Caki2 (cell line): Measurements from ENCODE around the gene FGF10. TPM values are rescaled to one million over a fixed set of nuclear protein-coding genes. Genes with fewer than 3 reads are reported as not detected.

Experiments
- DNase-seq: peaks from one replicate; pipeline ENCODE4 v3.0.0-alpha.2; 2015; ENCODE audit warnings: low read depth
- in situ Hi-C: cut with HindIII; loops from 2 replicates; pipeline ENCODE4 v1.10.0; 2016; ENCODE audit warnings: low sequenced_read_pairs, low pct_unique_long_range_greater_than_20kb, mixed read lengths
- total RNA-seq: library from RNA; depleted of rRNA; stranded (reverse); fragments of >200 nt; shearing (Covaris generic); gene quantifications from 2 replicates; pipeline ENCODE4 v1.2.3, GENCODE V29; 2014; ENCODE audit warnings: low replicate concordance; rRNA removed

FGF10 gene
- total RNA-seq: not detected in 2 replicates

- in situ Hi-C loops: no loop called here
- no peak for DNase-seq
Observed at GRCh38 chr5:44389090-44389822, at the start of gene FGF10. FGF10 (minus strand) TSS chr5:44389420; CDS start chr5:44388682, 738 bp downstream.

- in situ Hi-C loops: no loop called here
Observed at GRCh38 chr5:44426944-44427343, 37.7 kb upstream of the FGF10 start.

DNA sequence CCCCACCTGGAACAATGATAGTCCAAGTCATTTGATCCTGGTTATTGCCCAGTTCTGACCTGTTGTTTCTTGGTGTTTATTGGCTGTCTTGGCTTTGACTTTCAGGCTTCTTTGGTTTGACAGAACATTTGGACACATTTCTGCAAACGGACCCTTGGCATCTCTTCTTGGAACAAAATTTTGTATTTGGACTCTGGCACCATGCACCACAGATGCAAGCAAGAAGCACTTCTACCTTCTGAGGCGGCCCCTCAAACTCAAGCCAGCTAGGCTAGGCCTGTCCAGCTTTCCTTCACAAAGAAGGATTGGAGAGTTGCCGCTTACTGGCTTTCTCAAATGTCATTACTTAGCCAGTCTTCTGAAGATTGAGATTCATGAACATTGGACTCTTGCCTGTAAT lies 23.1 kb upstream of the FGF10 start:
- in situ Hi-C loops: no loop called here

More at GRCh38 chr5:44426944-44427343, 37.7 kb upstream of the FGF10 start:
- DNase-seq: no peak

DNA sequence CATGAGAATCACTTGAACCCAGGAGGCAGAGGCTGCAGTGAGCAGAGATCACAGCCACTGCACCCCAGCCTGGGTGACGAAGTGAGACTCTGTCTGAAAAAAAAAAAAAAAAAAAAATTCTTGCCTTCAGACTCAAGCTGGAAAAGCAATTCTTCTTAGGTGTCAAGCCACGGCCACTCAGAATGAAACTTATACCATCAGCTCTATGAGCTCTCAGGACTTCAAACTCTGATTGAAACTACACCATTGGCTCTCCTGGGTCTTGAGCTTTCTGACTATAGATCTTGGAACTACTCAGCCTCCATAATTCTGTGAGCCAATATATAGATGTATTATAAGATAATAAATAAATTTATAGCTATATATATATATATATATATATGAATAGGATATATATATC lies 12.9 kb upstream of the FGF10 start:
- in situ Hi-C loops: no loop called here
- no peak for DNase-seq

More for the DNA sequence above, 23.1 kb upstream of the FGF10 start:
- DNase-seq: no peak

GRCh38 chr5:44401611-44402010 lies 12.4 kb upstream of the FGF10 start:
- in situ Hi-C loops: no loop called here
- no peak for DNase-seq

GRCh38 chr5:44398382-44398781 lies 9.2 kb upstream of the FGF10 start:
- in situ Hi-C loops: no loop called here
- DNase-seq: no peak

DNA sequence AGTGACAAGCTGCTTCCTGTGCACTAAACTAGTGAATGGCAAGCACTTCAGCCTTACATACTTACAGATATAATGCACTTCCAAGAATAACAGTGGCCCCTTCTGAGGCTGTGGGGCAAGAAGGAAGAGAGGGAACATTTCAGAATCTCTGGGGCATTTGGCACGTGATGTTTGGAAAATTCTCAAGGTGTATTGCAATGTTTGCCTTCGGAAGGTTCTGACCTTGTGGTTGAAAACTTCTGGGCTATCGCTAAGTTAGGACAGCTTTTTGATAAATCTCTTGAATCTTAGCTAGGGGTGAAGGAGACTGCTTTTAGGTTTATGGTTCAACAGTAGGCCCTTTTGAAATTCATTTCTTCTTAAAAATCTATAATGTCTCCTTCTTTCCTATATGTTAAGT lies 7.1 kb upstream of the FGF10 start:
- DNase-seq: no peak
- in situ Hi-C loops: no loop called here

- DNase-seq: no peak
- in situ Hi-C loops: no loop called here
Observed at GRCh38 chr5:44390351-44390750, 1.1 kb upstream of the FGF10 start.

- in situ Hi-C loops: no loop called here
Observed at GRCh38 chr5:44389823-44390143, 563 bp upstream of the FGF10 start.

GRCh38 chr5:44388321-44389089 lies 715 bp downstream of the FGF10 start:
- in situ Hi-C loops: no loop called here
- no peak for DNase-seq

More at GRCh38 chr5:44389823-44390143, 563 bp upstream of the FGF10 start:
- DNase-seq: no peak

DNA sequence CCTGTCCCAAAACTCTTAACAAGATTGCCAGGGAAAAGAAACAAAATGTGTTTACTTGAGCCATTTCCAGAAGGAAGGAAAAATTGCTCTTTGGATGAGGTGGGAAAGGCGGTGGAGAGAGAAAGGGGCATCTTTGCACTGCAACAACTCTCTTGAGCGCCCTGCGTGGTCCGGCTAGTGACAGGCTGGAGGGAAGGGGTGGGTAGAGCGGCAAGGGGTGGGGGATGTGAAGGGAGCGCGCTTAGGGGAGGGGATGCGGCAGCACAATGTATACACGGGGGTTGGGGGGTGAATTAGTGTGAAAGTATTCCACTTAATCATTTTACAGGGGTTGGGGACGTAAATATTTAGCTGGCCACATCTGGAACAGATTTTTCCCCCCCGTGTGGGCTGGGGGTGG lies 1.3 kb downstream of the FGF10 start:
- DNase-seq: no peak
- in situ Hi-C loops: no loop called here

DNA sequence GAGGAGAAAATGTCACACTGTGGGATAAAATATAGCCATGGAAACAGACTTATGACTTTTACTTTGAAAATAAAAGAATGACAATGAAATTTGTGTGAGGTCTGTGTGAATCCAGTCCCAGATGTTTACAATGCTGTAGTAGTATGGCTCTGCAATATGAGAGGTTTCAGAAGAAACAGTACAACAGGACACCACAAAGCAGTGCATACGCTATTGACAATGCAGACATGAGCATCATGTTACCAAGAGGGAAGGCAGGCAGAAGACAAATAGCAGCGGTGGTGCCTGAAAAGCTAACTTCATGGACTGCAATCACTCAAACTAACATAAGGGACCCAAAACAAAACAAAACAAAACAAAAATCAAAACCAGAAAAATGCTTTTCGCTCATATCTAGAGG lies 1.8 kb downstream of the FGF10 start:
- no peak for DNase-seq
- in situ Hi-C loops: no loop called here

- in situ Hi-C loops: no loop called here
- DNase-seq: no peak
Observed at GRCh38 chr5:44385291-44385900, 3.8 kb downstream of the FGF10 start.

DNA sequence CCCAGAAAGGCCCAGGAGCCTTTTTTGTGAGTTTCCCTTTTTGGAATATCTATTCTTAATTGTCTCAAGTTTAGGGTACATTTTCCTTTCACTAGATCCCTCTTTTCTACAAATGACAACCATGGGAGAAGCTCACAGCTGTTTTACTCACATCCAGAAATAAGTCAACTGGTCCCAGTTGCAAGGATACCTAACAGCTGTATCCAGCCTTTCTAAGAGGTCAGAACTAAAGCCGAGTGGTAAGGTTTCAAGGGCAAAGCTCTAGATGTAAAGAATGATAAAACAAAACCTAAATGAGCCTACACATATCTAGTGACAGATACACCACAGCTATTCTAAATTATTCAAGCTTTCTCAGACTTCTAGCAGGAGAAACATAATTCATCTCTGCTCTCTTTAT lies 4.4 kb downstream of the FGF10 start:
- DNase-seq: no peak

DNA sequence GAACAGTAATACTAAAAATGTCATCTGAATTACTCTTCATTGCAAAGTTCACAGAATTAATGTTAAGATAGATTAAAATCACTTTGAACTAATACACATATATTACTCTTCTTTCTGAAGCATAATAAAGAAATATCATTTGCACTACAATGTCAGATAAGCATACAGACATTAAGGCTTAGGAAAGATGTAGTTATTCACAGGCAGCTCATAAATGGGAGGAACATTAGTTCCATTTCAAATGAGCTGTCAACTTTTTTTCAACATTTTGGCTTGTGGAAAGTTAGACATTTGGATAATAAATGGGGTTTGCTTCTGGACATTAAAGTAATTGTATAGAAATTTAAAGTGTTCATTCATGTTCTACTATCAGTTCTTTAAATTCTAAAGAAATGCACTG lies 6.3 kb downstream of the FGF10 start:
- DNase-seq: no peak
- in situ Hi-C loops: no loop called here

More for the DNA sequence above, 4.4 kb downstream of the FGF10 start:
- in situ Hi-C loops: no loop called here

GRCh38 chr5:44377057-44377456 lies 12.2 kb downstream of the FGF10 start:
- DNase-seq: no peak
- in situ Hi-C loops: no loop called here

DNA sequence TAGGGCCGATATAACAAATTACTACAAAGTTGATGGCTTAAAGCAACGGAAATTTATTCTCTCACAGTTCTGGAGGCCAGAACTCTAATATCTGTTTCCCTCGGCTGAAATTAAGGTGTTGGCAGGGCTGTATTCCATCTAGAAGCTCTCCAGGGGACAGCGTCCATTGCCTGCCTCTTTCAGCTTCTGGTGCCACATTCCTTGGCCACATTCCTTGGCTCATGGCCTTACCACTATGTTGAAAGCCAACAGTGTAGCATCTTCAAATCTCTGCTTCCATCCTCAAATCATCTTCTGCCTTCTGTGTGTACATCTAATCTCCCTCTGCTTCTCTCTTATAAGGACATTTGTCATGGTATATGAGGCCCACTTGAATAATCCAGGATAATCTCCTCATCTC lies 17.2 kb downstream of the FGF10 start:
- in situ Hi-C loops: no loop called here
- no peak for DNase-seq

DNA sequence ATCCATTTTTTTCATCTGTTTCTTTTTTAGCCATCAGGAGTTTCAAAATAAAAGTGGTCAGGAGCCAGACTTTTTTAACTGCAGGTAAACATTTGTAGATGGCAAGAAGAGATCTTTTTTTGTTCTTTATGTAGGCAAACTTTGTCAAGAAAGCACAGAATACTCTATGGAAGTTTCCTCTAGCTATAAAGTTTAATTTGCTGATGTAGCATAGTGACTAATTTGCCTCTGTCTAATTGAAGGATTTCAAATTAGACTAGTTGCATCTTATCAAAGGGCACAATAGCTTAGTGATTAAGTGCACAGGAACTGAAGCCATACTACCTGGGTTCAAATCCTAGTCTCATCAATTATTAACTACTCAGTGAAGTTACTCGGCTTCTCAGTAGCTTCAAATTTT lies 22.0 kb downstream of the FGF10 start:
- in situ Hi-C loops: no loop called here
- DNase-seq: no peak

DNA sequence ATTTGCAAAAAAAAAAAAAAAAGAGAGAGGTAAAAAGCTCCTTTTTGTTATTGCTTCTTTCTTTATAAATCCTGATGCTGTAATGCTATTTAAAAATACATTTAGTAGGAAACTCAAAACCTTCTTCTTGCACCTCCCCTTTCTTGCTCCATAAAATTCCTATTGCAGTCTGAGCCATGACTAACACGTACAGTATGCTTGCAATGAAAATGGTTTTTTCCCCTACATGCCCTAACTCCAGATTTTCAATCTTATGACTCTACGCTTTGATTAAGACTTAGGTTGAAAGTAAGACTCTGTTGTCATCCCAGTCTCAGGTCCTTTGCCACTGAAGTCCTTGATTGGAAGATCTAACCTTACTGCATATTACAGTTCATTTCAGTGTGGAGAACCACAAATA lies 23.9 kb downstream of the FGF10 start:
- no peak for DNase-seq
- in situ Hi-C loops: no loop called here
